GM08714 (cell line): ENCODE measurements around the gene EHMT1.
"Not testable (repeated sequence)": the region's sequence is repeated elsewhere in the genome, so short reads cannot be mapped to it uniquely, and the experiment has no call there.

Experiments
- H3K4me3 ChIP-seq: fragments of 200-500 bp; sonication (Bioruptor generic); 2 replicates; pipeline ENCODE4 v1.5.1; 2014; ENCODE audit warnings: mild to moderate bottlenecking, low read length, inconsistent platforms
- ZNF274 ChIP-seq: IDR thresholded peaks from 2 replicates; pipeline ENCODE4 v1.6.1; 2012; ENCODE audit warnings: mild to moderate bottlenecking, low read depth, low read length

The EHMT1 gene

GRCh38 chr9:137722481-137722880 is 103.7 kb downstream of the EHMT1 start:
- no peak for TF ChIP-seq ZNF274
- H3K4me3 ChIP-seq, result no peak overlapping the region

- H3K4me3 ChIP-seq, result not testable (repeated sequence)
Measured at GRCh38 chr9:137723356-137723755, 104.6 kb downstream of the EHMT1 start.

GRCh38 chr9:137723783-137724445 is 105.1 kb downstream of the EHMT1 start:
- TF ChIP-seq ZNF274, result no peak
- H3K4me3 ChIP-seq, result no peak overlapping the region

- TF ChIP-seq ZNF274, result no peak
- H3K4me3 ChIP-seq, result no peak overlapping the region
Measured at GRCh38 chr9:137724818-137725240, 106.0 kb downstream of the EHMT1 start.

GRCh38 chr9:137725598-137725997 is 106.8 kb downstream of the EHMT1 start:
- TF ChIP-seq ZNF274, result no peak

DNA sequence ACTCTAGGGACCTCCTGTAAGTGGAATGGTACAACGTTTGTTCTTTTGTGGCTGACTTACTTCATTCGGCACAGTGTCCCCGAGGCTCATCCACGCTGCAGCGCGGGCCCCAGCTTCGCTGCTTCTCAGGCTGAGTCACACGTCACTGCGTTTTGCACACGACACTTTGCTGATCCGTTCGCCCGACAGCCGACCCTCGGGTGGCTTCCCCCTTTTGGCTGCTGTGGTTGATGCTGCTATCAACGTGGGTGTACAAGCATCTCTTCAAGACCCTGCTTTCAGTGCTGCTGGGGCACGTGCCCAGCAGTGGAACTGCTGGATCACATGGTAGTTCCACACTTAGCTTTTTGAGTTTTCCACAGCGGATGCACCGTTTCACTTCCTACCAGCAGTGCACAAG is 107.5 kb downstream of the EHMT1 start:
- H3K4me3 ChIP-seq, result not testable (repeated sequence)

More at GRCh38 chr9:137725598-137725997, 106.8 kb downstream of the EHMT1 start:
- no peak overlapping the region for H3K4me3 ChIP-seq

GRCh38 chr9:137726764-137727163 is 108.0 kb downstream of the EHMT1 start:
- H3K4me3 ChIP-seq, result no peak overlapping the region
- no peak for TF ChIP-seq ZNF274

- no peak for TF ChIP-seq ZNF274
- no peak overlapping the region for H3K4me3 ChIP-seq
Measured at GRCh38 chr9:137727716-137728115, 108.9 kb downstream of the EHMT1 start.

DNA sequence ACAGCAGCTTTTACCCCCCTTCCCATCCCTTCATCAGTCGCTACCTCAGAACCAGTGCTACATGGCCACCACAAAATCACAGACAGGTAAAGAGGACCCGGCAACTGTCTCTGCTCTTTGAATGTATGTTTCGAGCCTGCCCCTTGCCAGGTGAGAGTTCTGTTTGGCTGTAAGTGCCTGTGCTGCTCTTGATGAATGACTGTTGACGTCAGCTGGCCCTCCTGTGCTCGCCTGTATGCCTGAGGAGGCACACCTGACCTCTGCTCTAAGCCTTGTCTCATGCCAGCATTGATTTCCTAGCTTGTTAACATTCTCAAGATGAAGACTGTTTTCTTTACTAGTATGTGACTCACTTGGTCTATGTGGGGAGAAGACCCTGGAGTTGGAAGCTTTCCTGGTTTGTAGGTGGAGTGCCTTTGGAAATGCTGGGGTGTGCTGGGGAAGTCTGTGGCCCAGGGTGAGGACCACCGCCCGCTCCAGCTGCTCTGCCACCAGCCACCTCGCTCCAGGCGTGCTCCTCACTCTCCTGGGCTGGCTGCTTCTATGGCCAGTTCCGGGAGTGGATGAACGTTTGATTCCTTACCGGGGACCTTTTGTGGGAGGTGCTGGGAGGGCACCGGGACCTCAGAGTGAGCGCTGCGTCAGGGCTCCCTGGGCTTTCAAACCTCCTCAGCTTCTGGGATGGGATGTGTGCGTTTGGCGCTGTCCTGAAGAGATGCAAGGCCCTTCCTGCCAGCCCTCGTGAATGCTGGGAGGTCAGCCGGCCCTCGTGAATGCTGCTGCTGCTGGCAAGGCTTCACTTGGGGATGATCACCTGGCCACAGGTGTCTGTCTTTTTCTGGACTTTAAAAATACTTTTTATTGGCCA is 109.9 kb downstream of the EHMT1 start:
- no peak for TF ChIP-seq ZNF274
- no peak overlapping the region for H3K4me3 ChIP-seq

DNA sequence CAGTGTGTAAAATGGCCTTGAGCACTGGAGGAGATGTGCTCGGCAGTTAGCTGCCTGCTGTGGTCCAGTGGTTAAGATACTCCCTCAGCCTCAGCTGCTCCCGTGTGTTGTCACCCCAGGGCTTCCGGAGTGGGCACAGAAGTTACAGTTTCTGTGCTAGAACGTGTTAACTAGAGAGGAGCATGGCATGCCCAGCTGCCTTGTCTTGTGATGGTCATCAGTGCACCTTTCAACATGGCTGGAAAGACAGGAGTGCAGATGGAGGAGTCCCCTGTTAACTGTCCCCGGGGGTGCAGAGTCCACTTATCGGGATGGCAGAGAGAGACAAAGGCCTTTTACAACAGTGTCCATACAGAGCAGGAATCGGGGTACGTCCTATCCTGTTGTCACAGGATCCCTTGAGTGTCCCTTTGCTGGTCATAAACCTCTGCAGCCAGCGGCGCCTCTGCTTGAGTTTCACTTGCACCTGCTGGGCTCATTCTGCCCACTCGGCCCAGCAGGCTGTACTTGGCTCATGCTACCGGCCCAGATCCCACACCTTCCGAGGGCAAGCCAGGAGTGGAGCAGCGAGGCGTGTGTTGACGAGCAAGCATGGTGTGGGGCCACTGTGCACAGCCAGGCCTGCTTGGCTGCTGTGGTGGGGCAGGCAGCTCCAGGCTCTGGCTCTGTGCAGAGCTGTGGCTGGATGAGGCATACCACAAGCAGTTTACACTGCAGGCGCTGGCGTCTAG is 112.6 kb downstream of the EHMT1 start:
- no peak for TF ChIP-seq ZNF274
- H3K4me3 ChIP-seq, result no peak overlapping the region

DNA sequence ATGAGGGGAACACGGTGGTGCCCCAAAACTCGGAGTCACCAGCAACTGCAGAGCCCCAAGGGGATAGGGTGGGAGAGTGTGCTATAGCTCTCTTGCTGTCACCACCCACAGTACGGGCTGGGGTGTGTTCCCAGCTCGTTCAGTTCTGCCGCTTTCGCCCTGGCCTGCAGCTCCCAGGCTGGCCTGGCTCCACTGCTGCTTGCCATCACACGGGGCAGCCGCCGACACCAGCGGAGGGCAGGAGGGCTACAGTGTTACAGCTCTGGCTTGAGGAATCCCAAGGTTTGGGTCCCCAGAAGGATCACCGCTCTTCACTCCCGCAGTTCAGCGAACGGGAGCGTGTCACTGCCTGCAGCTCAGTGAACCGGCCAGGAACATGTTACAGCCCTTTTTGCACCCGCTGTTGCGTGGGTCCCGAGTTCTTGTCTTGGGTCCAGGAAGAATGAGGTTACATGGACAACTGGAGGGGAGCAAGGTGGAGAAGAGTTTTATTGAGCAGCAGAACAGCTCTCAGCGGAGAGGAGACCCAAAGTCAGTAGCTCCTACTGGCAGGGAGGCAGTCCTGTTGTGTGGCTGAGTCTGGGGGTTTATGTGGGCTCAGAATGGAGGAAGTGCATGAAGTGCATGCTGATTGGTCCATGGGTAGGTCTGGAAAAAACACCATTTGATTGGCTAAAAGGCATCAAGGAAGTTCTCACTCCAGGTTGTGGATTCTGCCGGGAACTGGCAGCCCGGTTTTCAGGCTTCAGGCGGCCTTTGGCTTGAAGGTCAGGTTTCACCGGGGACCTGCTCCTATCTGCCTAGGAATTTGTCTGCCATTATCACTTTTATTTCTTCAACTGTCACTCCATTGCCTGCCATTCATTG is 113.4 kb downstream of the EHMT1 start:
- TF ChIP-seq ZNF274, result no peak
- H3K4me3 ChIP-seq, result no peak overlapping the region

DNA sequence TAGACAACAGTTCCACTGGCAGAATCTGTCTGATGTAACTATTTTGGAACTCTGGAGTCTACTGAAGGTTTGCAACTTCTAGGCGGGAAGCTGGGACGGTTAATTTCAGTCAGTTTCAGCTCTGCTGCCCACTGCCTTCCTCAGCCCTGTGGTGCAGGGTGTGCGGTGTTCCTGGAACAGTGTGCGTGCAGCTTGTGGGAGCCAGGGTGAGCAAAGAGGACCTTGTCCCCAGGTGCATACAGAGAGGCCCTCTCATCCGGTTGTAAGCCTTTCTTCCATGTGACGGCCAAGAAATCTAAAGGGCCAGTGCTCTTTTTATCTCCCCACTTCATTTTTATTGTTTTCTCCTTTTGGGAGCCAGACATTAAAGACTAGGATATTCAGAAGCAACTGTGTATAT is 114.6 kb downstream of the EHMT1 start:
- H3K4me3 ChIP-seq, result no peak overlapping the region
- no peak for TF ChIP-seq ZNF274

DNA sequence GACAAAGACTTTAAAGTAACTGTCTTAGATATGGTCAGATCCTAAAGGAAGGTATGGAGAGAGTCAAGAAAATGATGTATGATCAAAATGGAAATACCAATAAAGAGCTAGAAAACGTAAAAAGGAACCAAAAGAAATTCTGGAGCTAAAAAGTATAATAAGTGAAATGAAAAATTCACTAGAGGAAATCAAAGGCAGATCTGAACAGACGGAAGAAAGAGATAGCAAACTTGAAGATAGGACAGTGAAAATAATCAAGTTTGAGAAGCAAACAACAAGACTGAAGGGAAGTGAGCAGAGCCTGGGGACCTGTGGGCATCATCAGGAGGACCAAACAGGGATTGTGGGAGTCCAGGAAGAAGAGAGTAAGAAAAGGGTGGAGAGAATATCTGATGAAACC is 115.4 kb downstream of the EHMT1 start:
- TF ChIP-seq ZNF274, result no peak
- no peak overlapping the region for H3K4me3 ChIP-seq

- not testable (repeated sequence) for H3K4me3 ChIP-seq
Measured at GRCh38 chr9:137738182-137738696, 119.4 kb downstream of the EHMT1 start.

GRCh38 chr9:137738703-137739102 is 119.9 kb downstream of the EHMT1 start:
- no peak for TF ChIP-seq ZNF274
- peak overlapping the region; percentile 57; the same call in 1 of the 2 replicates for H3K4me3 ChIP-seq
